ENCODE results near the gene ZBTB5.
"Not testable (repeated sequence)": the region's sequence is repeated elsewhere in the genome, so short reads cannot be mapped to it uniquely, and the experiment has no call there.

Gene ZBTB5

DNA sequence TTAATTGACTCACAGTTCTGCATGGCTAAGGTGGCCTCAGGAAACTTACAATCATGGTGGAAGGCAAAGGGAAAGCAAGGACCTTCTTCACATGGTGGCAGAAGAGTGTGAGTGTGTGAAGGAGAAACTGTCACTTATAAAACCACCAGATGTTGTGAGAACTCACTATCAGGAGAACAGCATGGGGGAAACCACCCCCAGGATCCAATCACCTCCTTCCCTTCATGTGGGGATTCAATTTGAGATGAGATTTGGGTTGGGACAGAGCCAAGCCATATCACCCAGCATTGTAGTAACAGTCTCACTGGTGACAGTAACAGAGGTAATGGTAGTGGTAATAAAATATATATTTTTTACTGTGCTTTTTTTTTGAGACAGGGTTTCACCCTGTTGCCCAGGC lies 18.1 kb downstream of the ZBTB5 start:
- DNase-seq = no peak

GRCh38 chr9:37446401-37446800 lies 18.8 kb downstream of the ZBTB5 start:
- no peak for DNase-seq

DNA sequence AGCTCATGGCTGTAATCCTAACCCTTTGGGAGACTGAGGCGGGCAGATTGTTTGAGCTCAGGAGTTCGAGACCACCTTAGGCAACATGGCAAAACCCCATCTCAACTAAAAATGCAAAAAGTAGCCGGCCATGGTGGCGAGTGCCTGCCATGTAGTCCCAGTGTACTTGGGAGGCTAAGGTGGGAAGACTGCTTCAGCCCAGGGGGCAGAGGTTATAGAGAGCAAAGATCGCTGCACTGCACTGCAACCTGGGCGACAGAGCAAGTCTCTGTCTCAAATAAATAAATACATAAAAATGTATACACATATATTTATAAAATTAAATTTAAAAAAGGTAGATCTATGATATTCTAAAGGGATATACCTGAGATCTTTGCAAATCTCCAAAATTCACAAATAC lies 19.4 kb downstream of the ZBTB5 start:
- DNase-seq = no peak

- DNase-seq = no peak
Observed at GRCh38 chr9:37444890-37445289, 20.4 kb downstream of the ZBTB5 start.

DNA sequence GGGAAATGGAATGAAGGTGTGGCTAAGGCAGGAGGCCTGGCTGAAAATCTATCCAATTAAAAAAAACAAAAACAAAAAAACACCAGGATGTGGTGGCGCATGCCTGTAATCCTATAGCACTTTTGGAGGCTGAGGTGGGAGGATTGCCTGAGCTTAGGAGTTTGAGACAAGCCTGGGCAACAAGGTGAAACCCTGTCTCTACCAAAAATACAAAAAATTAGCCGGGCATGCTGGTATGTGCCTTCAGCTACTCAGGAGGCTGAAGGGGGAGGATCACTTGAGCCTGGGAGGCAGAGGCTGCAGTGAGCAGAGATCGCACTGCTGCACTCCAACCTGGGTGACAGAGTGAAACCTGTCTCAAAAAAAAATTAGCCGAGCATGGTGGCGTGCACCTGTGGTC lies 21.7 kb downstream of the ZBTB5 start:
- DNase-seq = no peak

DNA sequence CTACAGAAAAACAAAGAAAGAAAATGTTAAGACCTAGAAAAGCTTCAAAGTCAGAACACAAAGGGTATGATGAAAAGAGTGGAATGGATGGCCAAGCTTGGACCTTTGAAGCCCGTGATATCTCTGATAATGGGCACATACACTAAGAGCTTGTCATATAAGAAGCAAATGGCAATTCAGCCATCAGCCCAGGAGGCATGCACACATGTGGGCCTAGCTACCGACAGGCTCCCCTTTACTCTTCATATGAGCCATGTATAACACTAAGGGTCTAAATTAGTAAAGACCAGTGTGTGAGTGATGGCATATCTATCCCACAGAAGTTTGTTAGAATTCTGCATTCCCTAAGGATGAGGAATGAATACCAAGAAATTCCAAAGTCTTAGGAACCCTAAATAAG lies 22.7 kb downstream of the ZBTB5 start:
- no peak for DNase-seq

- DNase-seq = no peak
Observed at GRCh38 chr9:37441776-37442370, 23.4 kb downstream of the ZBTB5 start.

DNA sequence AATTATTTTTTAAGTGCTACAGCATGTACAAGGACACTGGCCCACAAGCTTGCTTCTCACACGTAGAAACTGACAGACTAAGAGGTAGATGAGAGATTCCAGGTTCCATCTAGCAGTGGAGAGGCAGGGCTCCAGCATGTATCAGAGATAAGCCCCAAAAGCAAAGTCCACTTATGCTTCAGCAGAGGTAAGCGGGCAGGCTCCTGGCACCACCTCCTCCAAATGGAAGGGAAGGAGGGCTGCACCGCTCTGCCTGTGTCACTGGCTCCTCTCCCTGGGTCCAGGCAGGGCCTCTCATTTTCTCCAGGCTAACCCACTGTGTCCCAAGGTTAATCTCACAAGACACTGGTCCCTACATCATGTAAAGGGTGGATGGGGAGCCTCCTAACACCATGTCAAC lies 26.9 kb downstream of the ZBTB5 start:
- DNase-seq = no peak

GRCh38 chr9:37437621-37438020 lies 27.6 kb downstream of the ZBTB5 start:
- DNase-seq = no peak

- no peak for DNase-seq
Observed at GRCh38 chr9:37437010-37437409, 28.2 kb downstream of the ZBTB5 start.

GRCh38 chr9:37436540-37436939 lies 28.7 kb downstream of the ZBTB5 start:
- DNase-seq = no peak

DNA sequence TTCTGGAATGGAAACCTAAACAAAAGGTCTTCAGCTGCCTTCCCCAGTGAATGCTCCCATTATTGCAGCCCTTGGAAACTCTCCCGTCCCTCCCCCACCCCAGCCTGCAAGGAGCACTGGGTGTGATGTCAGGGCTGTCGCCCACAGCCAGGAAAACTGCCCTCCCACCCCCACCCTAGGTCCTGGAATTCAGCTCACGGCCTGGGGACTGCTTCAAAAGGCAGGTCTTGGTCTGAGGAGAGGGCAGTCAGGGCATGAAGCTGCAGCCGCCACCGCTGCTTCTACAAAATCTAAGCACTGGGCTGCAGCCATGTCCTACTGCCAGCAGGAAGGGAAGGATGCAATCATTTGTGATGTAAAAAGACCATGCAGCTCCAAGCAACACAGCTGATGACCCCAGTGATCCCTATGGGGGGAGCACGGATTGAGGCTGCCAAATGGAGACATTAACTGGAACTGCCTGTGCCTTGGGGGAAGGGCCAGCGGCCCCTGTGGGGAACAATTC lies 31.3 kb downstream of the ZBTB5 start:
- no peak for DNase-seq

- no peak for DNase-seq
Observed at GRCh38 chr9:37432020-37432419, 33.2 kb downstream of the ZBTB5 start.

DNA sequence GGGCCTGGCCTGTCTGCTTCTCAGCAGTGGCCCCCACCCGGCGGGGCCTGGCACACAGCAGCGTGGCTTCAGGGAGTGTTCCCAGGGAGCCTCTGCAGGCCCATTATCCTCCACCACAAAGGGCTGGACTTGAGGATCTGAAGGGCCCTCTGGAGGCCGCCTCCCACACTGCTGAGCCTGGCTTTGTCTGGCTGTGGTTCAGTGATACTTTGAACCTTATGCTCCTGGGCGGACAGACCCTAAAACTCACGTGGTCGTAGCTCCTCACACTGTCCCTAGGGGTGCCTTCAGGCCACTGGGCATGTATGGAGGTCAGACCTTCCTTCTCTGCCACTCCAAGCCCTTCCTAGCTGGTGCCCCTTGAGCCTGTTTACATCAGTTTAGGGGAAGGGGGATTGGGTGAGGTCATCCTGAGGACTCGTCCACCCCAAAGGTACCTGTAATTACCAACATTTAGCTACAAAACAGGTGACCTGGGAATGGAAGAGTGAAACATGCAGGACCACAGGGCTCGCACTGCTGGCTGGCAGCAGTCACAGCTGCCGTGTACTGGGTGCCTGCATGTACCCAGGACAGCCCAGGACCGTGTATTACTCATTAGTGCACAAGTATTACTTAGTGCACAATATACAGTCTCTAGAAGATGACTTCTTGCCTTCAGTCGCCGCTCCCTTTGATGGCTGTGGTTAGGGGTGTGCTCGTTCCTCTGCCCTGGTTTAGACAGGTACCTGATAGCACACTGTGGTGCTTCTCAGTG lies 34.2 kb downstream of the ZBTB5 start:
- no peak for DNase-seq

DNA sequence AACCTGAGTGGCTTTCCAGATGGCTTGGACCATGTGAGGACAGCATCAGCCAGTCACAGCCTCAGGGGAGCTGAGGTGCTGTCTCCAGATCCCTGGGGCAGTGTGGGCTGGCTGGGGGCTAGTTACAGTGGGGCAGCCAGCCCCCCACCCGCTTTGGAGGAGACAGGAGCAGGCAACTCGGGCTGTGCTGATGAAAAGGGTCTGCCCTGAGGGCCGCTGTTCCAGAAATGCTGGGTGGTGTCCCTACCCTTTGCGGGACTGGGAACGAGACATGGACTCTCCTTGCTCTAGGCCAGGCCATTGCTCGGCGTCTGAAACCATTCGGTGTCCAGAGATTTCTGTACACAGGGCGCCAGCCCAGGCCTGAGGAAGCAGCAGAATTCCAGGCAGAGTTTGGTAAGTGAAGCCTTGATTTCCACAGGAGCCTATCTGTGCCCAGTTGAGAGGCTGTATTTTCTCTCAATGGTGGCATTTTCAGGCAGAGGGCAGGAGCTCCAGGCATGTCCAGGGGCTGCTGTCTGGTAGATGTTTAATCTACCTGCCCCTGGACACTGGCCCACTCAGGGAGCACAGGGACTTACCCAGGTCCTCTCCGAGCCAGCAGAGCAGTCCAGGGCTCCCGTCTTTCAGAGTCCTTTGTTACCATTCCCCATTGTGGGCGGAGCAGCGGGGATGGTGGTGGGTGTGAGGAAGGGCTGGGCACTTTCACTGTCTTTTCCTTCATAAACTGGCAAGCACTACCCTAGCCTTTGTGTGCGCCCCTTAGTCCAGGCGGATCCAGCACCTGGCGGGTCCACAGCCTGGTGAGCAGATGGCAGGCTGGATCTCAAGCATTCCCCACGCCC lies 35.6 kb downstream of the ZBTB5 start:
- no peak for DNase-seq

- no peak for DNase-seq
Observed at GRCh38 chr9:37428345-37428744, 36.9 kb downstream of the ZBTB5 start.

- DNase-seq = no peak
Observed at GRCh38 chr9:37426846-37427245, 38.4 kb downstream of the ZBTB5 start.

DNA sequence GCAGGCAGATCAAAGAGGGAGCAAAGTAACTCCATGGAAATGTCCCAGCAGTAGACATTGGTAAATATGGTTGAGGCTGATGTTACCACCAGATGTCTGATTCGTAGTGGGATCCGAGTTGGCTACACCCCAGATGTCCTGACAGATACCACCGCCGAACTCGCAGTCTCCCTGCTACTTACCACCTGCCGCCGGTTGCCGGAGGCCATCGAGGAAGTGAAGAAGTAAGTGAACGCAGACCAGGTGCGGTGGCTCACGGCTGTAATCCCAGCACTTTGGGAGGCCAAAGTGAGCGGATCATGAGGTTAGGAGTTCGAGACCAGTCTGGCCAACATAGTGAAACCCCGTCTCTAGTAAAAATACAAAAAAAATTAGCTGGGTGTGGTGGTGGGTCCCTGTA lies 38.8 kb downstream of the ZBTB5 start:
- not testable (repeated sequence) for DNase-seq

- DNase-seq = no peak
Observed at GRCh38 chr9:37425298-37425752, 39.9 kb downstream of the ZBTB5 start.

DNA sequence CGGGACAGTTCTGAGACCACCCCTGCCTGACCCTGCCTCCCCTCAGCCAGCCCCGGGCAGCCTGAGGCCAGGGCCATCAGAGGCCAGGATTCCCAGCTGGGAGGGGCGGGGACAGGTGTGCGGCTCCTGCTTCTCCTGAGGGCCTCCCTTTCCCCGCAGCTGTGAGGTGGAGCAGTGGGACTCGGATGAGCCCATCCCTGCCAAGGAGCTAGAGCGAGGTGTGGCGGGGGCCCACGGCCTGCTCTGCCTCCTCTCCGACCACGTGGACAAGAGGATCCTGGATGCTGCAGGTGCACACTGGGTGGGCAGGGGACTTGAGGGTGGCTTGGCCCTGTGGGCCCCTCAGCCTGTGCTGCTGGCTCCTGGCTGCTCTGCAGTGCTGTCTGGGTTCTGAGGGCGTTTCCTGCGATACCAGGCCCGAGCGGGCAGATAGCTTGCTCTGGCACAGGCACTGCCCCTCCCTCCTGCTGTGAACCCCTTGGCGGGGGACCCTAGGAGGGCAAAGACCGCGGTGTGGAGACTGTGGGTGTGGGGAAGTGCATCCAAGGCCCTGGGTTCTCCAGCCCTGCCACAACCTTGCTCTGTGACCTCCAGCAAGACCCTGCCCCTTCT lies 40.5 kb downstream of the ZBTB5 start:
- no peak for DNase-seq

- no peak for DNase-seq
Observed at GRCh38 chr9:37424204-37424685, 41.0 kb downstream of the ZBTB5 start.

- DNase-seq = no peak
Observed at GRCh38 chr9:37423508-37423907, 41.7 kb downstream of the ZBTB5 start.

Data from activated CD8-positive, alpha-beta memory T cell treated with anti-CD3 and anti-CD28 coated beads for 24 hours (primary cell).